Activated CD4-positive, alpha-beta memory T cell treated with anti-CD3 and anti-CD28 coated beads, Interleukin-2, amount 10 ng/mL, durations not matched to agents 7 days and 5 days (primary cell): ENCODE measurements around the gene CTLA4. TPM values are rescaled to one million over a fixed set of nuclear protein-coding genes. Genes with fewer than 3 reads are reported as not detected.
A peak's percentile ranks its signal among the peaks of the same experiment; 100 is the strongest.

Experiments
- CTCF ChIA-PET: fragments of 350-600 bp; sonication (Branson Sonifier 250); formaldehyde crosslinking; loops from one replicate; lab custom pipeline; 2021; ENCODE audit warnings: antibody characterized with exemption, inconsistent platforms; lab: Charles Lee
- POLR2A ChIA-PET: fragments of 350-600 bp; sonication (Branson Sonifier 250); formaldehyde crosslinking; loops from one replicate; lab custom pipeline; 2021; ENCODE audit warnings: antibody characterized with exemption; lab: Charles Lee
- DNase-seq: peaks from one replicate; pipeline ENCODE4 v3.0.0-alpha.2; 2020
- H3K27ac Mint-ChIP-seq: one replicate; pipeline ENCODE4 v1.8.0; 2021; ENCODE audit warnings: mild to moderate bottlenecking, mixed read lengths
- H3K27me3 Mint-ChIP-seq: one replicate; pipeline ENCODE4 v1.8.0; 2021; ENCODE audit warnings: mixed read lengths
- H3K36me3 Mint-ChIP-seq: one replicate; pipeline ENCODE4 v1.8.0; 2021; ENCODE audit warnings: low read depth, mixed read lengths
- H3K4me1 Mint-ChIP-seq: one replicate; pipeline ENCODE4 v1.8.0; 2021; ENCODE audit warnings: mixed read lengths
- H3K4me3 Mint-ChIP-seq: one replicate; pipeline ENCODE4 v1.8.0; 2021; ENCODE audit warnings: mild to moderate bottlenecking, mixed read lengths
- H3K9me3 Mint-ChIP-seq: one replicate; pipeline ENCODE4 v1.8.0; 2021; ENCODE audit warnings: mixed read lengths
- total RNA-seq, 2 experiments: library from RNA; stranded (reverse); gene quantifications; one replicate each; pipeline ENCODE4 v1.2.3, GENCODE V29; 2021

The CTLA4 gene
- total RNA-seq, 2 experiments from 2014 or later = 98.1 to 101 TPM

DNA sequence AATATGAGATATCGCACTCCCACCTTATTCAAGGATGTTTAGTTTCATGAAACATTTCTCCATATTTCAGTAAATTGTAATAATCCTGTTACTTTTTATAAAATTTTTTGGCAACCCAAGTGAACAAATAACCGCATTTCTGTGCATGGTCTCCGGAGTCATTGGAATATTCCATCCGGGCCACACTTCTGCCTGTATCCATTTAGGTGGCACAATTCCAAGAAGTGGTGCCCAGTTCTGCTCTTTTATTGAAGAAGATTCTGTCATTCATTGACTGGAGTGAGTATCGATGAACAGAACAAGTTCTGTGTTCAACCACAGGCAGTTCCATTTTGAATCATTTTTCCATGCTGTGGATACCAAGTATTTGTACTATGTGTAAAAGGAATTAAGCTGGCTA lies 42.4 kb downstream of the CTLA4 start:
- peaks cover 4% of the 10 kb centered on the region for H3K36me3 Mint-ChIP-seq
- ChIA-PET POLR2A (interaction anchor here (0.8 to 4.1 kb wide), 10 partner anchors 13 to 425 kb away, joined by 3 to 94 read pairs (median 4); partner anchors contain the start of gene CTLA4), CTCF (interaction anchor here (0.9 to 4.6 kb wide), 28 partner anchors 9 to 998 kb away, joined by 3 to 93 read pairs (median 6); partner anchors contain the start of genes CARF, CTLA4, CYP20A1 and WDR12)
- peaks cover 3% of the 10 kb centered on the region for H3K27me3 Mint-ChIP-seq
- H3K4me3 Mint-ChIP-seq = no peak overlapping the region
- no peak for DNase-seq
- no peak overlapping the region for H3K27ac Mint-ChIP-seq
- H3K9me3 Mint-ChIP-seq = peaks cover 3% of the 10 kb centered on the region
- peaks cover 39% of the 10 kb centered on the region for H3K4me1 Mint-ChIP-seq

DNA sequence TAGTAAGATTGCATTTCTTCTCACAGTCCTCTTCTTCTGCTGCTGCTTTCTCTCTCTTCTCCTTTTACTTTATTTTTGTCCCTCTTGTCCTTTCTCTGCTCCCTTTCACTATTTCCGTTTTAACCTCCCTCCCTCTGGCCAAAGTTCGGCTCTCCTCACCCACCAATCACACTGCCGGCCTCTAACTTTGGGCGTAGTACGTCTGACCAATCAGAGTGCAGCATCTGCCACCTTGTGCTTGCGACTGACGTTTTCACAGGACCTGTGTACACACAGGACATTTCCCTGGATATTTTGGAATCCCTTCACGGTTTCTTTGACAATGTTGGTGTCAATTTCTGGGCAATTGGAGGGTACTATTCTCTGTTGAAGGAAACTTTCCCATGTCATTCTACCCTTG lies 46.4 kb downstream of the CTLA4 start:
- no peak for DNase-seq
- Mint-ChIP-seq H3K27me3 (peaks cover 3% of the 10 kb centered on the region), H3K4me1 (peaks cover 47% of the 10 kb centered on the region), H3K36me3 (no peaks in the 10 kb centered on the region), H3K4me3 (peak overlapping the region; percentile 29), H3K9me3 (no peaks in the 10 kb centered on the region), H3K27ac (no peak overlapping the region)
- ChIA-PET CTCF (interaction anchor here (1.2 to 1.5 kb wide), 3 partner anchors 15 to 99 kb away, joined by 3 to 9 read pairs (median 5); no protein-coding TSS in a partner anchor), POLR2A (interaction anchor here (0.8 to 1.9 kb wide), 4 partner anchors 21 to 41 kb away, joined by 3 to 7 read pairs (median 4); no protein-coding TSS in a partner anchor)

DNA sequence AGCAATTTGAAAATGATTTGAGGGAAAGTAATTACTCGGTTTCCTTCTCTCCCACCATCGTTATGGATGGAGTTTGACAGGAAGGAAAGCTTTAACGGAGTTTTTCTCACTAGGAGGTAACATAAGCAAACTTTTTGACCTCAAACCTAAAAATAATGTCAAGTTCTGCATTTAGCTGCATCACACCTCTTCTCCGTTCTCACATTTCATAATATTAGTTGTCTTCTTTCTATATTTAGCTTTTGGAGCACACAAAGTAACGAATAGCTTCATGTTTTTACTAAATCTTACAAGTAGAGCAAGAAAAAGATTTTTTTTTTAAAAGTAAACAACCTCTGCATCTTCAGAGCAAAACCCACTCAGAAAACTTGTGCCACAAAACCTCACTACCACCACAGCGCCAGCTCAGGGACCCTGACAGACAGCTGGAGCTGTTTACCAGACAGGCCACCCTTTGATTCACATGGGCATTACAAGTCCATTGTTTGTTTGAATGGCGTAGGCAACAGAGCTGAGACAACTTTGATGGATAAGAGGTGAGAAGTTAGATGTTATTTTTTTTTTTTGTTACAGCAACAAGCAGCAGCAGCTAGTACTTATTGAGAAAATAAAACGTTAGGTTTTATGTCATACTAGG lies 47.1 kb downstream of the CTLA4 start:
- POLR2A ChIA-PET = interaction anchor here (0.8 to 1.9 kb wide), 4 partner anchors 20 to 42 kb away, joined by 3 to 7 read pairs (median 4); no protein-coding TSS in a partner anchor
- Mint-ChIP-seq H3K4me1 (peaks cover 40% of the 10 kb centered on the region), H3K27ac (no peak overlapping the region), H3K4me3 (no peak overlapping the region), H3K36me3 (no peaks in the 10 kb centered on the region), H3K27me3 (peaks cover 3% of the 10 kb centered on the region), H3K9me3 (no peaks in the 10 kb centered on the region)
- DNase-seq = no peak
- CTCF ChIA-PET = interaction anchor here (1.2 to 1.5 kb wide), 3 partner anchors 14 to 100 kb away, joined by 3 to 9 read pairs (median 5); no protein-coding TSS in a partner anchor

DNA sequence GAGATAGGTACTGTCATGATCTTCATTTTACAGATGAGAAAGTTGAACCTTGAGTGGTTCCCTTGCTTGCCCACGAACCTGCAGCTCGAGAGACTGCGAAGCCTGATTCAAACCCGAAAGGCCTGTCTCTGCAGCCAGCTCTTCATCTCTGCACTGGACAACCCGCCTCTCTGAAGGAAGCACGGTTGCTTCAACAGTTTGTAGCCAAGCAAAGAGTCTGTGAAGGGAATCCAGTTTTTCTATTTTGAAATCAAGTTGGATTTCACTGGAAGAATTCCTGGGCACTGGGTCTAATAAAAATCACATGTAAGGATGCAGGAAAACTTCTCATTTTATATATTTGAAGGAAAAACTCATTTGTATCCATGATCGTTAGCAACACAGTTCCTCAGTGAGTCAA lies 47.7 kb downstream of the CTLA4 start:
- Mint-ChIP-seq H3K4me1 (peaks cover 34% of the 10 kb centered on the region), H3K27me3 (peaks cover 3% of the 10 kb centered on the region), H3K36me3 (no peaks in the 10 kb centered on the region), H3K27ac (no peak overlapping the region), H3K9me3 (no peaks in the 10 kb centered on the region), H3K4me3 (no peak overlapping the region)
- DNase-seq = no peak
- ChIA-PET POLR2A (interaction anchor here (1.3 to 1.9 kb wide), 2 partner anchors 19 to 41 kb away, joined by 6 to 7 read pairs; no protein-coding TSS in a partner anchor), CTCF (interaction anchor here (1.2 to 1.5 kb wide), 3 partner anchors 14 to 100 kb away, joined by 3 to 9 read pairs (median 5); no protein-coding TSS in a partner anchor)

DNA sequence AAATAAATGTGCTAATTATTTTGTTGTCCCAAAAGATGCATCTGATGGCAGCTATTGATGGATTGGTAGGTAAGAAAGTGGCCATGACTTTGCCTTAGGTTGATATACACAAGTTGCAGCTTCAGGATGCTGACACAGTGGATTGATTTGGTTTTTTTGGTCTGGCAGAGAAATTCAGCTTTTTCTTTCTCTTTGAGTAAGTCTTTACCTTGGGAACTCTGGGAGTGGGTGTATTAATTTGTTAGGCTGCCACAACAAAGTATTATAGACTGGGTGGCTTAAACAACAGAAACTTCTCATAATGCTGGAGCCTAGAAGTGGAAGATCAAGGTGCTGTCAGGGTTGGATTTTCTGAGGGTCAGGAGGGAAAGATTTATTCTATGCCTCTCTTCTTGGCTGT lies 49.2 kb downstream of the CTLA4 start:
- CTCF ChIA-PET = no interaction called here
- Mint-ChIP-seq H3K27ac (no peak overlapping the region), H3K4me3 (no peak overlapping the region), H3K9me3 (no peaks in the 10 kb centered on the region), H3K27me3 (peaks cover 4% of the 10 kb centered on the region), H3K36me3 (no peaks in the 10 kb centered on the region), H3K4me1 (peaks cover 32% of the 10 kb centered on the region)
- DNase-seq = no peak
- POLR2A ChIA-PET = interaction anchor here (1.3 kb wide), 1 partner anchor 17 kb away, joined by 5 read pairs; no protein-coding TSS in a partner anchor

DNA sequence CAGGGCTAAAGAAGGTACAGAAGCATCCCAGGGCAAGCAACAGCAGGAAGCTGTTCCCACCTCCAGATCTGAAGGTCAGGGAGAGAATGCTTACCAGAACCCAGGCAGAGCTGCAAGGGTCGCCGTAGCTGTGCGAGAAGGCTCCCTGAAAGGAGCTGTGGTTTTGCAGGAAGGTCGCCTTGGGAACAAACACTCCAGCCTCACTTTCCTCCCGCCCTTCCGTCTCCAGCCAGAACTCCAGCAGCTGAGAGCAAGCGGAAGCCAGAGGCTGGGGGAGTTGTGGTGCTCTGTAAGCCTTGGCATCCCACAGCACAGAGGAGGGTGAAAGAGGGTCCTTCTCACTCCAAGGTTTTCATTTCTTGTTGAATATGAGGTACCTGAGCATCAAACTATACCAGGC lies 50.7 kb downstream of the CTLA4 start:
- CTCF ChIA-PET = interaction anchor here (0.9 to 2.1 kb wide), 3 partner anchors 10 to 574 kb away, joined by 3 to 5 read pairs (median 3); no protein-coding TSS in a partner anchor
- DNase-seq = no peak
- no peak overlapping the region for H3K4me3 Mint-ChIP-seq
- H3K9me3 Mint-ChIP-seq = no peaks in the 10 kb centered on the region
- POLR2A ChIA-PET = interaction anchor here (0.6 kb wide), 1 partner anchor 677 kb away, joined by 3 read pairs; no protein-coding TSS in a partner anchor
- peaks cover 32% of the 10 kb centered on the region for H3K4me1 Mint-ChIP-seq
- no peaks in the 10 kb centered on the region for H3K36me3 Mint-ChIP-seq
- no peak overlapping the region for H3K27ac Mint-ChIP-seq
- peaks cover 9% of the 10 kb centered on the region for H3K27me3 Mint-ChIP-seq

DNA sequence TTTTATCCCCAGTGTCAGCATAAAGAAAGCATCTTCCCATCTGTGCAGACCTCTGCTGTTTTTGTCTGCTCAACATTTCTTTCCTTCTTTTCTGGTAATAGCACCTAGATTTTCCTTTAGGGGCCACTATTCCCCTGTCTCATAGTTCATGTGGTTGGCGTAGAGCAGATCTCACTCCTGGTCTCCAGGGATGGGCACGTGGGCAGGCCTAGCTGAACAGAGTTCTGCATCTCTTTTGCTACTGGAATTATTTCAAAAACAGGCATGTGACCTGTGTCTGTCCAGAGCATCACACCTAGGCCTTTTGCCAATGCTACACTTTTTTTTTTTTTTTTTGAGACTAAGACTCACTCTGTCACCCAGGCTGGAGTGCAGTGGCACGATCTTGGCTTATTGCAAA lies 51.3 kb downstream of the CTLA4 start:
- Mint-ChIP-seq H3K4me1 (peaks cover 30% of the 10 kb centered on the region), H3K36me3 (no peaks in the 10 kb centered on the region), H3K27me3 (peaks cover 8% of the 10 kb centered on the region), H3K27ac (no peak overlapping the region), H3K9me3 (no peaks in the 10 kb centered on the region), H3K4me3 (no peak overlapping the region)
- CTCF ChIA-PET = interaction anchor here (0.9 to 2.1 kb wide), 3 partner anchors 10 to 574 kb away, joined by 3 to 5 read pairs (median 3); no protein-coding TSS in a partner anchor
- DNase-seq = no peak
- POLR2A ChIA-PET = interaction anchor here (0.6 kb wide), 1 partner anchor 677 kb away, joined by 3 read pairs; no protein-coding TSS in a partner anchor

Other genes starting within 250 kb of the CTLA4 start
- gene CD28, start 161.1 kb upstream of the CTLA4 start, total RNA-seq = 100 to 1,000 TPM; 194 to 205 TPM
- gene ICOS, start 69.0 kb downstream of the CTLA4 start, total RNA-seq = 10 to 100 TPM; 61.8 to 63.0 TPM